ENCODE measurements around the gene DSG2.
A peak's percentile ranks its signal among the peaks of the same experiment; 100 is the strongest.

The DSG2 gene

GRCh38 chr18:31497836-31498573, at the start of gene DSG2:
Gene DSG2 (plus strand): TSS chr18:31498177. CDS start chr18:31498252, 75 bp downstream.
- Histone ChIP-seq H3K4me3 (ENCODE audit: low read depth, low read length) (peak within 1 kb of the TSS; percentile 79), H3K36me3 (replicated peaks) (no peaks in the 10 kb centered on the region), H3K27ac (peak within 1 kb of the TSS; percentile 6), H3K27me3 (replicated peaks) (no peaks in the 10 kb centered on the region)
- no peak for DNase-seq
- TF ChIP-seq CTCF (IDR thresholded peaks at IDR 0.05; ENCODE audit: low read depth, low read length, missing control alignments) = no peak
- in situ Hi-C loops (cut with HindIII; ENCODE audit: low pct_ligation_motif_present, low sequenced_read_pairs) = no loop called here

- Histone ChIP-seq H3K27me3 (replicated peaks) (no peaks in the 10 kb centered on the region), H3K36me3 (replicated peaks) (no peaks in the 10 kb centered on the region), H3K4me3 (ENCODE audit: low read depth, low read length) (no peak overlapping the region), H3K27ac (no peak overlapping the region)
- no peak for TF ChIP-seq CTCF (IDR thresholded peaks at IDR 0.05; ENCODE audit: low read depth, low read length, missing control alignments)
- no peak for DNase-seq
- in situ Hi-C loops (cut with HindIII; ENCODE audit: low pct_ligation_motif_present, low sequenced_read_pairs) = no loop called here
Observed at GRCh38 chr18:31450409-31450808, 47.6 kb upstream of the DSG2 start.

- no peak for DNase-seq
- no peak for TF ChIP-seq CTCF (IDR thresholded peaks at IDR 0.05; ENCODE audit: low read depth, low read length, missing control alignments)
- Histone ChIP-seq H3K4me3 (ENCODE audit: low read depth, low read length) (no peak overlapping the region), H3K36me3 (replicated peaks) (no peaks in the 10 kb centered on the region), H3K27ac (no peak overlapping the region), H3K27me3 (replicated peaks) (no peaks in the 10 kb centered on the region)
- in situ Hi-C loops (cut with HindIII; ENCODE audit: low pct_ligation_motif_present, low sequenced_read_pairs) = no loop called here
Observed at GRCh38 chr18:31451625-31452024, 46.4 kb upstream of the DSG2 start.

- Histone ChIP-seq H3K27me3 (replicated peaks) (no peaks in the 10 kb centered on the region), H3K36me3 (replicated peaks) (no peaks in the 10 kb centered on the region), H3K27ac (peak overlapping the region; percentile 41), H3K4me3 (ENCODE audit: low read depth, low read length) (no peak overlapping the region)
- in situ Hi-C loops (cut with HindIII; ENCODE audit: low pct_ligation_motif_present, low sequenced_read_pairs) = no loop called here
- no peak for TF ChIP-seq CTCF (IDR thresholded peaks at IDR 0.05; ENCODE audit: low read depth, low read length, missing control alignments)
- DNase-seq = peak; percentile 45
Observed at GRCh38 chr18:31454066-31454708, 43.8 kb upstream of the DSG2 start.

- no peak for TF ChIP-seq CTCF (IDR thresholded peaks at IDR 0.05; ENCODE audit: low read depth, low read length, missing control alignments)
- in situ Hi-C loops (cut with HindIII; ENCODE audit: low pct_ligation_motif_present, low sequenced_read_pairs) = no loop called here
- no peak overlapping the region for H3K27ac ChIP-seq
- H3K4me3 ChIP-seq (ENCODE audit: low read depth, low read length) = no peak overlapping the region
- DNase-seq = no peak
- no peaks in the 10 kb centered on the region for H3K27me3 ChIP-seq (replicated peaks)
- no peaks in the 10 kb centered on the region for H3K36me3 ChIP-seq (replicated peaks)
Observed at GRCh38 chr18:31469629-31470028, 28.3 kb upstream of the DSG2 start.

Data from brain microvascular endothelial cell (primary cell).